Forelimb muscle (tissue), 1 donor: ENCODE results near the gene TULP4. TPM values are rescaled to one million over a fixed set of nuclear protein-coding genes. Genes with fewer than 3 reads are reported as not detected.

Experiments
- DNase-seq: peaks from one replicate; pipeline ENCODE4 v3.0.0-alpha.2; 2013; ENCODE audit warnings: low read depth
- polyA plus RNA-seq: library from polyadenylated mRNA; unstranded; fragments of 120-200 nt; gene quantifications from one replicate; pipeline ENCODE4 v1.2.1, GENCODE V29; 2013; ENCODE audit not compliant: insufficient read length

TULP4 gene
- 16.0 TPM for polyA plus RNA-seq

DNA sequence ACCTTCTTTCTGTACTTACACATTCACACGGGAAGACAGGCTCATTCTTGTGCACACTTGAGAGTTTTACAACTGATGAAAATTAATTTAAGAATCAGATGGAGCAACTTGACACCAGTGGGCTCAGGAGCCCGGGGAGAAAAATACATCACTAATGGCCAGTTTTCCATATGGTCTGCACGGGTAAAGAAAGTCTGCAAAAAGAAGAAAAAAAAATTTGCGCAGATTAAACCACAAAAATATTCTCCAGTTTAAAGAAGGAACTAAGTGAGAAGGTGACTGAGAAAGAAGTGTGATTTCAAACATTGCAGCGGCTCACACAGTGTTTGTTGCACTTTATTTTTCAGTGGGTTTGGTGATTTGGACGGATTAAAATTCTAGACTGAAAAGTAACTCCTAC is at the start of gene TULP4:
Gene TULP4, plus strand, starts transcription at position 301 of the 400 bp plus-strand sequence. CDS start 1,552 bp downstream, outside the sequence.
- DNase-seq = no peak

- no peak for DNase-seq
Observed at GRCh38 chr6:158262755-158263154, 49.5 kb upstream of the TULP4 start.

DNA sequence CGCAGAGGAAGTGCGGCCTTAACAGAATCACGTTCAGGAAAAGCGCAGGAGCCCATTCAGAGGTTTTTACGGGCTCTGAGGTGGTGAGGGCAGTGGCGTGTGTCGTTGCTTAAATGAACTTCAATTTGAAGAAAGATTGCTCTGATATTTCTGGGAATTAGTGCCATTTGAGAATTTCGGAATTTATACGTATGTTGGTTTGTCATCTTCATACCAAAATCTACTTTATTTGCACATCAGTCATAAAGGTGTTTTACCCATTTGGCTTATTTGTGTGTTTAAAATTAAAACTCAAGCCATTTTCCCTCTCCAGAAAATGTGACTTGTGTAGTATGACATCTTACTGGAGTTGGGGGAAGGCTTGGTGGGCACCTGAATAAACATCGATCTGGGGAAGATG is 48.1 kb upstream of the TULP4 start:
- no peak for DNase-seq

DNA sequence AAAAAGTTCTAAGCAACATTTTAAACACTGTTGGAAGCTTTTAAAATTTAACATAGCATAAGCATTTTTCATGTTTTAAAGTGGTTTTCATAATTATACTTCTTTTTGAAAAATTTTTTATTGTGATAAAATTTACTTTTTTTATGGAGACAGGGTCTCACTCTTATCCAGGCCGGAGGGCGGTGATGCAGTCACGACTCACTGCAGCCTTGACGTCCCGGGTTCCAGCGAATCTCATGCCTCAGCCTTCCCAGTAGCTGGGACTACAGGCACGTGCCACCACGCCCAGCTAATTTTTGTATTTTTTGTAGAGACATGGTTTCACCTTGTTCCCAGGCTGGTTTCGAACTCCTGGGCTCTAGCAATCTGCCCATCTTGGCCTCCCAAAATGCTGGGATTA is 46.1 kb upstream of the TULP4 start:
- DNase-seq = no peak

GRCh38 chr6:158268361-158269147 is 43.7 kb upstream of the TULP4 start:
- no peak for DNase-seq

- DNase-seq = no peak
Observed at GRCh38 chr6:158269657-158270056, 42.6 kb upstream of the TULP4 start.

DNA sequence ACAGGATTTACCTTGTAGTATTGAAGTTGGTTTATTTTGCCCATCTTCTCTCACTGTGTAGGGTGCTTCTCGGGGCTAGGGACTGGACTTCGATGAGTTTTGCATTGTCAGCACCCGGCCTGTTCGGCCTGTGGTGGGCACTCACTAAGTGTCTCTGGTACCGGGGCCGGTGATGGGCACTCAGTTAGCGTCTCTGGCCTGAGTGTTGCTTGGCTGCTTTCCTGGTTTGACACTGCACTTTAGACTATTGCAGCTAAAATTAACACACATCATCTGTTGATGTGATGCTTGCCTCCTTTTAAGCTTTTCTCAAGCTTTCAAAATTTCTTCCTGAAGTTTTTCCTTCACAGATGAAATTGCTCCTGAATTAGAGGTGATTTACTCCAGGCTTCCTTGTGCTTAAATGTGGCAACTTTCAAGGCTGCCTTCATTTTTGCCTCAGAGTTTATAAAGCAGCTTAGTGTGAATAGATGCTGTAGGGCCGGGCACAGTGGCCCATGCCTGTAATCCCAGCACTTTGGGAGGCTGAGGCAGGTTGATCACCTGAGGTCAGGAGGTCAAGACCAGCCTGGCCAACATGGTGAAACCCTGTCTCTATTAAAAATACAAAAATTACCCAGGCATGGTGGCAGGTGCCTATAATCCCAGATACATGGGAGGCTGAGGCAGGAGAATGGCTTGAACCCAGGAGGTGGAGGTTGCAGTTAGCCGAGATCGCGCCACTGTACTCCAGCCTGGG is 41.7 kb upstream of the TULP4 start:
- no peak for DNase-seq

DNA sequence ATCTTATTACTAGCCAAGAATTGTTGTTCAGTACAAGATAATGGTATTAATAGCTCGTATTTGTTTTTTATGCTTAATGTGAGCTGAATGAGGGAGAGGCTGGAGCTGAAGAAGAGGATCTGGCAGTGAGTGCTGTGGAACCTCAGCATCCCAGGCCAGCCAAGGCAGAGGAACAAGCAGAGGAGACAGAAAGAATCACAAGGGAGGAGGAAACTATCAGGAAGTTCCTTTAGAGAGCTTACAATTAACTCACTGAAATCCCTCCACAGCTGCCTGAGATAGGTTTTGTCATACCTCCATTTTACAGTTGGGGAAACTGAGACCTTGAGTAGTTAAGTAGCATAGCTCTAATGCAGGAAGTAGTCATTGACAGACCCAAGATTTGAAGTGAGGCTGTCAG is 39.9 kb upstream of the TULP4 start:
- DNase-seq = no peak

DNA sequence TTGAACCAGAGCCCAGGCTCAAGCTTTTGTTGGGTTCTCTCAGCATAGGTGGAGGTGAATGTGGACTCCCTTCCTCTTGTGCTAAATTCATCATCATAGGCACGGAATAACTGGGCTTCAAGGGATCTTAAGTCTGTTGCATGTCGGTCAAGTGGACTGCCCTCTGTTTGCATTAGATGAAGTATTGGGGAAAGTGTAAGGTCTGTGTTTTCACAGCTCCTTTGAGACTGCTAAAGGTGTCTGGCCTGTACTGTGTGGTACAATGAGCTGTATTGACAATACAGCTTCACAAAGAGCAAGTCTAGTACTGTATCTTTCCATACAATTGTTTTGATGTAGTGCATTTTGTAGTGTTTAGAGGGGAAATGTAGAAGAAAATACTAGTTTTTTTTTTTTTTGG is 34.3 kb upstream of the TULP4 start:
- no peak for DNase-seq

GRCh38 chr6:158279615-158280014 is 32.6 kb upstream of the TULP4 start:
- DNase-seq = peak; percentile 81

- DNase-seq = no peak
Observed at GRCh38 chr6:158283304-158283980, 28.8 kb upstream of the TULP4 start.

DNA sequence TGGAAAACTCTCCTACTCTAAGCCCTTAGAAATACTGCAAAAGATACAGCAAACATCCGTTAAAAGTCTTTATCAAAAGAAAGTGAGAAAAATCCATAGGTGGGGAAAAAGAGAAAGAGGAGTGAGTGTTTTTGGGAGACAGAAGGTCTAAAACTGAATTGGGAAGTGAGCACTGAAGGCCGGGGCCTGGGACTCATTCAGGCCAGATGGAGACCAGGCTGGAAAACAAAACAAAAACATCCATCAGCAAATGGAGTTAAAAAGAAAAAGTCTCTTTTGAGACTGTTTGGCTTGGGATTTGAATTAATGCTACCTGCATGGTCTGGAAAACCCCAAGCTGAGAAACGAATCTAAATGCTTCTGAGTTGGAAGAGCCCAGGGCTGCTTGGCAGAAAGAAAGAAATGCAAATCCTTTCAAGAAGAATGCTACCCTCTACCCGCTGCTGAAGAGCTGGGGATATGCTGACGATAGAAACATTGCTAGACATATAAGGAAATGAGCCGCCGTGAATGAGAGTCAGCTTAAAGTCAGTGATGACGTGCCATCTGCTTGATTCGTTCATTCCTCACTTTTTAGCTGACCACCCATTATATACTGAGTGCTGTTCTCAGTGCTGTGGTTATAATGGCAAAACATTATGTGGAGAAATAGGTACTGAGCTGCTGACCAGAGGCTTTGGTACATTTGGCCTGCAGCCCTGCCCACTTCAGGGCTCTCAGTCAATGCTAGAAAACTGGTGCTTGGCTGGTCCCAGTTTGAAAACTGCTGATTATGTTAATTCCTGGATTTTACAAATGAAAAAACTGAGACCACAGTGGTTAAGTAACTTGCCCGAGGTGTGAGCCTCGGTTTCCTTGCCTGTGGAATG is 28.0 kb upstream of the TULP4 start:
- no peak for DNase-seq

DNA sequence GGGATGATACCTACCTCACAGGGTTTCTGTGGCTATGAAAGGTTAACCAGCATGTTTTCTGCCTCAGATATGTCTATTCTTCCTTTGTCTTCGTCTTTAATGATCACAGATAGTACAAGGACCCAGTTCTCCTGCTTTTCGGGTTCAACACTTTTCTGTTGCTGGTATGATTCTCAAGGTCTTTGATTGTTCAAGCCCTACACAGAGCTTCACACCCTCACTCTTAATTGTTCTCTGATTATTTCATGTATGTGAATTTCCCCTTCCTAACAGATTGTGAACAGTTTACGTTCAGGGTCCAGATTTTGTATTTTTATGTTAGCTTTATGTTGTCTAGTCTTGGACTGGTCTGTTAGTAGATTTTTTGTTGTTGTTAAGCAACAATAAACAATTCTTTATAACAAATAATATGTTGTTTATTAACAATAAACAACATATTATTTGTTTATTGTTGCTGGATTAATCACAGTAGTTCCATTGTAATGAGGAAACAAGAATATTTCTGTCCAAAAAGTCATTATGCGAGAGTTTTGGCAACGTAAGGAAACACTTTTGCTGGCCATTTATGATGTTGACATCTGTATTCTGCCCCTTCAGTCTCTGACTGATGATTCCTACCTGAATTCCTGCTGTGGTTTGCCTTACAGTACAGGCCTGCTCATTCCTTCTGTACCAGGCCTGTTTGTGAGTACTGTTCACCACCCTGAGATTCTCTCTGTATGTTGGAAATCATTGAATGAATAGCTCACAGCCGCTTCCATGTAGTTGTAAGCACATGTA is 27.2 kb upstream of the TULP4 start:
- no peak for DNase-seq

DNA sequence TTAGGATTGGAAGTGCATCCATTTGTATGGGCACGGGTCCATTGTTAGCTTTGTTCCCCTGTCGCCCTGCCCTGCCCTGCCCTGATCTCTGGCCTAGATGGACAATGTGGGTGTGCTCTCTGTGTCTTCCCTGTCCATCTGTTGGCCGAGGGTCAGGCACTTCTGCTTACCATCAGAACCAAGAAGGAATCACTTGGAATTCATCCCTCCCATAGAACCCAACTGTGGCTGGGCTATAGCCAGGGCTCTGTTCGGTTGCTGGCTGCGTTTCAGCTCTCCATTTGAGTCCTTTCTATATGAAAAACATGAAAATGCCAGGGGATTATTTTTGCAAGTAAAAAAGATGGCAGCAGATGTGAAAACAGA is 26.6 kb upstream of the TULP4 start:
- no peak for DNase-seq

DNA sequence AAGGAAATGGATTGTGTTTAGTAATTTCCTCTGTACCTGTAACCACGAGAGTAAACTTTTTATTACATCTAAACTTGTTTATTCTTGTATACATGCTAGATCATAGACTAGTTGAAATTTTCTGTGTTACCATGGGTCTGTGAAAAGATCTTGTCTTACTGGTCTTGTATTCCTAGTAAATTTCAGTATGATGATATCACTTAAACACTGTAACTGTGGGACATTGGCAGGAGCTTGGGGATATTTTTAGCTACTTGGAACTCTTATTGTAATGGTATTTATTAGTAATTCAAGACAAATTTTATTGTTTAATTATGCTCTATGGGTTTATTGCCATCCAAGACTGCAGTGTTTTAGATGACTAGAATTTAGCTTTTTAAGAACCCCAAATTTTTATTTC is 25.9 kb upstream of the TULP4 start:
- DNase-seq = no peak

DNA sequence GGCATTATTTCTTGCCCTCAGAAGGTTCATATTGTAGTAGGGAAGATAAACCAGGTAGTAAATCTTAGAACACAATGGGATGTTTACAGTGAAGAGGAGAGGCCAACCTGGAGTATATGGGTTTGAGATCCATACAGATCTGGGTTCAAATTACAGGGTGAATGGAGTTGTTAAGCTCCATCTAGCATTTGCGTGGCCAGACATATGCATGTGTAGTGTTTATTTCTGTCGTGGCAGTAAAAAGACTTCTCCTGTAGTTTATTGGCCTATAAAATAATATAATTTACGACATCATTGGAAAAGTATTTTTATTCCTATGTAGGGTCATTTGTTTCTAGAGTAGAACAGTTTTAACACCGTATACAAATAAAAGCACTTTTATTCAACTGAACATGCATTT is 25.2 kb upstream of the TULP4 start:
- DNase-seq = no peak

DNA sequence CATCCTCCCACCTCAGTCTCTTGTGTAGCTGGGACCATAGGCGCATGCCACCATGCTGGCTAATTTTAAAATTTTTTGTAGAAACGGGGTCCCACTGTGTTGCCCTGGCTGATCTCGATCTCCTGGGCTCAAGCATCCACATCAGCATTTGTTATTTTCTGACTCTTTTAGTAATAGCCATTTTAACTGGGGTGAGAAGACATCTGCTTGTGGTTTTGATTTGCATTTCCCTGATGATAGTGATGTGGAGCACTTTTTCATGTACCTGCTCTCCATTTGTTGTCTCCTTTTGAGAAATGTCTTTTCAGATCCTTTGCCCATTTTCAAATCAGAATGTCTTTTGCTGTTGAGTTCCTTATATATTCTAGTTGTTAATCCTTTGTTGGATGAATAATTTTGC is 22.2 kb upstream of the TULP4 start:
- DNase-seq = no peak

DNA sequence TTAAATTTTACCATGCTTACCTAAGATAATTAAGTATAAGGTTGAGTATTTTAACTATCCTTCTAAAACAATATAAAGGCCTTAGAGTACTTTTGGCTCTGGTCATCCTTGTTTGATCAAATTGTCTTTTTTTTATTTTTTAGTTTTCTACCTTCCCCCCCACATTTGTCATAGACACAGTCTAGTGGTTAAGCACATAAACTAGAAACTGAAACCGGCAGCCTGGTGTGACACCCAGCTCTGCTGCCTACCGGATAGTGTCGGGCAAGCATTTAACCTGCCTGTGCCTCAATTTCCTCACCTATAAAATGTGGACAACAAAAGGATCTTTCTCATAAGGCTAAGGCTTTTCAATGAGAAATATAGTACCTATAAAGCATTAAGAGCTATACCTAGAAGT is 21.6 kb upstream of the TULP4 start:
- no peak for DNase-seq

- no peak for DNase-seq
Observed at GRCh38 chr6:158292016-158292415, 20.2 kb upstream of the TULP4 start.

DNA sequence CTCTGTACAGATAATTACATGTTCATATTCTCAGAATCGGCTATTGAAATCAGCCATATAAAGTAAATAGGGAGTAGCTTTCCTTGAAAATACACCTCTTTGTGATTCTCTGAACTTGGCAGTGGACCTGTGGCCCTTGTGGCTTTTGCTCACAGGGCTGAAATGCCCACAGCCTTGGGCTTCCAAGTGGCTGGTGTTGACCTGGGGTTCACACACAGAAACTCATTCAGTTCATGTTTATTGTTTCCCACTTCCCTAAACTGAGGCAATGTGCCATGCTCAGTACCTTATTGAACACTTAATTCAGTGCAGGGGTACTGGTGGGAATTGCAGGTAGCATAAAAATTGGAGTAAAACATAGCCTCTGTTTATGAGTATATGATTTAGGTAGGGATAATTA is 19.1 kb upstream of the TULP4 start:
- no peak for DNase-seq
